A549 (cell line): ENCODE data around the gene KLK12.

Experiments used
- CEBPB ChIP-seq, 2 experiments: fragments of >200 bp in 1 of 2; sonication (Bioruptor Twin) in 1 of 2; formaldehyde crosslinking in 1 of 2; IDR thresholded peaks; 2 replicates each; pipeline ENCODE4 v1.6.1; 2012 to 2016
- CTCF ChIP-seq: fragments of >200 bp; sonication (Bioruptor Twin); formaldehyde crosslinking; IDR thresholded peaks from 3 replicates; pipeline ENCODE4 v1.5.1; 2016
- HOXA7 ChIP-seq: fragments of 250-450 bp; sonication (Bioruptor Pico); IDR thresholded peaks from 2 replicates; pipeline ENCODE4 v1.5.0; 2020; ENCODE audit warnings: mild to moderate bottlenecking, moderate library complexity
- MAX ChIP-seq: IDR thresholded peaks from 2 replicates; pipeline ENCODE4 v1.6.1; 2012
- MYC ChIP-seq: IDR thresholded peaks from 2 replicates; pipeline ENCODE4 v1.6.1; 2012; ENCODE audit warnings: mild to moderate bottlenecking, inconsistent platforms, low read length, improper control_type of control experiment, borderline replicate concordance
- POLR2AphosphoS2 ChIP-seq: conservative IDR thresholded peaks from 2 replicates; pipeline ENCODE4 v1.6.1; 2012; ENCODE audit warnings: low read length, improper control_type of control experiment, inconsistent platforms
- REST ChIP-seq: fragments of 200-600 bp; sonication (generic); IDR thresholded peaks from 2 replicates; pipeline ENCODE4 v1.6.1; 2016; ENCODE audit warnings: antibody characterized with exemption, mild to moderate bottlenecking, moderate library complexity

DNA sequence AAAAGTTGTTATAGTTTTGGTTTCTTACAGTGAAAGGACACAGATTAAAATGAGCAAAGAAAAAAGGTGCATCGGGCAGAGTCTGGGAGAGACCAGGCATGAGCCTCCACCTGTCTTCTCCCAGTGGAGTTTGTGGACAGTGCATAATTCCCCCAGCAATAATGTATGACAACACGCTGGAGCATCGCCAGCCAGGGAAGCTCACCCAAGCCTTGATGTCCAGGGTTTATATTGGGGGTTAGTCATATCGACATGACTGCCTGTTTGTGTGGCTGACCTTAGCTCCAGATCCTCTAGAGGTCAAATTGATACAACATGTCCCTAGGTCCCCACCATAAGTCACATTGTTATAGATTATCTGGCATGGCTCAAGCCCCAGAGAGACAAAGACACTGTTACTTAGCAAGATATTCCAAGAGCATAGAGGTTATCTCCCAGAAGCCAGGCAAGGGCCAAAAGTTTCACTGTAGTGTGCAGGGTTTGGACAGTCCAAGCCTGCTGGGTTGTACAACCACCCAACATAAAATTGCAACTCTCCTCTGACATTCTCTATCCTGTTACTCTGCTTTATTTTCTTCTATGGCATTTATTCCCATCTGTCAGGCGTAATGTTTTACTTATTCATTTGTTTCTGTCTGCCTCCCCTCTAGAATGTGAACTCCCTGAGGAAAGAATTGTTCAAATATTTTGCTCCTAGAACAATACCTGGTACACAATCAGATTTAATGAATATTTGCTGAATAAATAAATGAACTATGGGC is 35.7 kb upstream of the KLK12 start:
- TF ChIP-seq HOXA7 (CRISPR knock-in tag): no peak
- TF ChIP-seq CTCF: no peak
- no peak for TF ChIP-seq POLR2AphosphoS2
- no peak for TF ChIP-seq CEBPB (IDR thresholded peaks at IDR 0.05)
- no peak for TF ChIP-seq MAX
- no peak for TF ChIP-seq MYC
- TF ChIP-seq REST: no peak
